HG03469 (cell line): ENCODE data around the gene DDX28.

Source experiments
- ATAC-seq: cut with Tn5 transposase; IDR thresholded peaks from one replicate; pipeline ENCODE4 v1.9.1; 2021; ENCODE audit warnings: mild to moderate bottlenecking, moderate library complexity, moderate number of reproducible peaks; ENCODE audit not compliant: unreplicated experiment

The DDX28 gene

GRCh38 chr16:68022728-68023537, at the start of gene DDX28, which contains the start of gene DUS2:
Gene DDX28, minus strand, starts transcription at chr16:68023232. Its CDS starts 30 bp downstream, at chr16:68023202.
Gene DUS2, plus strand, starts transcription at chr16:68023284. Its CDS starts 14,740 bp downstream, at chr16:68038024.
- peak; percentile 57 for ATAC-seq

DNA sequence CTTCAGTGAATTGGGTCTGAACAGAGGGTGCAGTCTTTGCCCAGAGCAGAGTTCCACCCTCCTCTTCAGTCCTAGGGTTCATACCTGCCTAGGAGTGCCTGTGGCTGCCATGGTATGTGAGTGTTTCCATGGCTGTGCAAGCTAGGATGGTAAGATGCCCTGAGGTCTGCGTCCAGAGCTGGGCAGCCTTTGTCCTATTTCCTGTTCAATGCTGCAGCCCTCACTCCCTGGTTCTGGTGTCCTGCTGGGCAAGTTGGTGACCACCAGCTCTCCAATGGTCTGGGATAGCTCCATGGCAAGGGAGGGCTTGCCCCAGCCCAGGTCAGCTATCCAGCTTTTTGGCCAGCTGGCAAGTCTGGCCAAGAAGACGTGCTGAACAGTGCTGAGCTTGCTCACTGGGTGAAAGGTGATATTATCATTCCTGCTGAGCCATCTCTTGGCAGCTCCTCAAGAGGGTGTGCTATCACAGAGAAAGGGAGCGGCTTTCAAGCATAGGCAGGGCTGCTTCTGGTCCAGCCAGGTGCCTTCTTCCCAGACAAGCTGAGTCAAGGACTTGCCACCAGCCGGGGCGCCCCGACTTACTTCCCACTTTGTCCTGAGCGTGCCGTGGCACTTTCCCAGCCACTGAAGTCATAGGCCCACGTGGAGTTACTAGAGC, 49.1 kb upstream of the DDX28 start:
- ATAC-seq = no peak

- no peak for ATAC-seq
These were observed 48.5 kb upstream of the DDX28 start for GRCh38 chr16:68071518-68071901.

- no peak for ATAC-seq
These were observed 47.9 kb upstream of the DDX28 start for GRCh38 chr16:68070806-68071517.

GRCh38 chr16:68070249-68070730, 47.3 kb upstream of the DDX28 start:
- ATAC-seq = no peak

- ATAC-seq = no peak
These were observed 46.6 kb upstream of the DDX28 start for GRCh38 chr16:68069511-68070248.

DNA sequence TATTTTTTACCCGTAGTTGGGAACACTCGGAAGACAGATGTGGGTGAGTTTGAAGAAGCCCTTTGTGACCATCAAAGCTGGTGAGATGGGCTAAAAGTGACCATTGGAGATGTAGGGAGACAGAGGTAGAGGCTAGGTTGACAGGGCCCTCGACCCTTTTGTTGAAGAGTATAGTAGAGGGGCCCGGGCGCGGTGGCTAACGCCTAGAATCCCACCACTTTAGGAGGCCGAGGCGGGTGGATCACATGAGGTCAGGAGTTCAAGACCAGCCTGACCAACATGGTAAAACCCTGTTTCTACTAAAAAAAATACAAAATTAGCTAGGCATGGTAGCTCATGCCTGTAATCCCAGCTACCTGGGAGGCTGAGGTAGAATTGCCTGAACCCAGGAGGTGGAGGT, 45.9 kb upstream of the DDX28 start:
- ATAC-seq = no peak

GRCh38 chr16:68066763-68067162, 43.7 kb upstream of the DDX28 start:
- no peak for ATAC-seq

DNA sequence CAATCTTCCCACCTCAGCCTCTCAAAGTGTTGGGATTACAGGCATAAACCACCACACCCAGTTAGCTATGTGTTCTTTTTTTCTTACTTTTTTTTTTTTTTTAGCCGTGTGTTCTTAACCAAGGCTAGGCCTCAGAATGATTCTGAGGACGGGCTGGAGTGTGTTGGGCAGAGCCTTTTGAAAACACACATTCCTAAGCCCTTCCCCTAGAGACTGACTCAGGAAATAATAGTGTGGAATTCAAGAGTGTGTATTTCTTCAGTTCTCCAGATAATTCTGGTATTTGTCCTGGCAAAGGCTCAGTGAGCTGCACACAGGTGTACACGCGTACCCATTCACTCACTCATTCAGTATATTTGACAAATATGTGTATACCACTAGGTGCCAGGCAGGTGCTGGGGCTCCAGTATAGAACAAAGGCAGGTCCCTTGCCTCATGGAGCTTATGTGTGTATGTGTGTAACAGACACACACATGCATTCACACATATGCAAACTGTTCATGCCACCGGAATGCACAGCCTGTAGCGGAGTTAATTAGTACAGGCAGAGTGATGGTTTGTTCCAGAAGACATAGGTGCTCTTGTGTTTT, 42.8 kb upstream of the DDX28 start:
- no peak for ATAC-seq

DNA sequence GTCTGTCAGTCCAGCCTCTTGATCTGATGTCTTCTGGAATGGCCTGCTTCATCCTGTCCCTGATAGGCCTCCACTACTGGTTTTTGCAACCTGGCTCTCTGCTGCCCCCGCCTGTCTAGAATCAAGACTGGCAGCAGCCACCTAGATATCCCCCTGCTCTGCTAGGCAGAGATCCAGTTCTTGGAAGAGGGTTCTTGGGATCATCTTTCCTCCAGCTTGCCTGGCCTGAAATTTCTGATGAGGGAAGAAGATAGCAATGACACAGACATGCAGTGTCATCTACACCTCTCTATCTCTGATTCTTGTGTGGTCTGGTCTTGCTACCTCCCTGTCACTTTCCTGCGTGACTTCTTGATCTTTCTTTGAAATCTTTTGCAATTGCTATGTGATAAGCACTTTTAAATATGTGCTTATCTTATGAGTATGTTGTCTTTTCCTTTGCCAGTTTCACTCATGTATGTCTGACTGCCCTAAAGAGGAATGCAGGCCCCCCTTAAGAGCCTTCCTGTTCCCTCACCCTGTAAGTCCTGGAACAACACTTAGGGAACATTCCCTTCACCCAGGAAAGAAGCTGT, 41.8 kb upstream of the DDX28 start:
- ATAC-seq = no peak

- ATAC-seq = no peak
These were observed 39.9 kb upstream of the DDX28 start for GRCh38 chr16:68062910-68063393.

- no peak for ATAC-seq
These were observed 38.4 kb upstream of the DDX28 start for GRCh38 chr16:68061396-68061795.

- no peak for ATAC-seq
These were observed 36.8 kb upstream of the DDX28 start for GRCh38 chr16:68059804-68060203.

GRCh38 chr16:68055395-68055794, 32.4 kb upstream of the DDX28 start:
- ATAC-seq = no peak

GRCh38 chr16:68049449-68049848, 26.4 kb upstream of the DDX28 start:
- no peak for ATAC-seq

DNA sequence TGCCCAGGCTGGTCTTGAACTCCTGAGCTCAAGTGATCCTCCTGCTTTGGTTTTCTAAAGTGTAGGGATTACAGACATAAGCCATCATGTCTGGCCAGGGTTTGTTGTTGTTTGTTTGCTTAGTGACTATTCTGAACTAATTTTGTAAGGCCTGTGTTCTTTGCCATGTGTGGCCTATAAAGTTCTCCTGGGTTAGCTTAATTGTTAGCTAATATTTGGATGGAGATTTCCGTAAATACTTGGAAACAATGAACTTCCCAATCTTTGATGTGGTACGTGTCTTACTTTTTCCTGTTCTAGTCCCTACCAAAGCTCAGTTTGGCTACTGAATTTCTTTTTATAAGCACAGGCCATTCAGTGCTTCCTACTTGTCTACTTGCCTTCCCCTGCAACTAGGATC, 25.0 kb upstream of the DDX28 start:
- no peak for ATAC-seq

DNA sequence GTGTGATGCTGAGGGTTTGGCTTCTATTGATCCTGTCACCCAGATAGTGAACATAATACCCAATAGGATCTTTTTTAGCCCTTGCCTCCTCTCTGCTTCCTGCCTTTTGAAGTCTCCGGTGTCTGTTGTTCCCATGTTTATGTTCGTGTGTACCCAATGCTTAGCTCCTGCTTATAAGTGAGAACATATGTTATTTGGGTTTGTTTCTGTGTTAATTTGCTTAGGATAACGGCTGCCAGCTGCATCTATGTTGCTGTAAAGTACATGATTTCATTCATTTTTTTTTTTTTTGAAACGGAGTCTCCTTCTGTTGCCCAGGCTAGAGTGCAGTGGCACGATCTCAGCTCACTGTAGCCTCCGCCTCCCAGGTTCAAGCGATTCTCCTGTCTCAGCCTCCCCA, 23.1 kb upstream of the DDX28 start:
- no peak for ATAC-seq

DNA sequence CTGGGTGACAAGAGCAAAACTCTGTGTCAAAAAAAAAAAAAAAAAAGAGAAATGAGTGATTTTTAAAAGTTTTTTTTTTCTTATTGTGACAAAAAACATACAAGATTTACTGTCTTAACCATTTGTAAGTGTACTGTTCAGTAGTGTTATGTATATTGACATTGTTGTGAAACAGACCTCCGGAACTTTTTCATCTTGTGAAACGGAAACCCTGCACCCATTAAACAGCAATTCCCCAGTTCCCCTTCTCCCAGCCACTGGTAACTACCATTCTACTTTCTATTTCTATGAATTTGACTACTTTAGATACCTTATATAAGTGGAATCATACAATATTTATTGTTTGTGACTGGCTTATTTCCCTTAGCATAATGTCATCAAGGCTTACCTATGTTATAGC, 18.8 kb upstream of the DDX28 start:
- ATAC-seq = no peak

DNA sequence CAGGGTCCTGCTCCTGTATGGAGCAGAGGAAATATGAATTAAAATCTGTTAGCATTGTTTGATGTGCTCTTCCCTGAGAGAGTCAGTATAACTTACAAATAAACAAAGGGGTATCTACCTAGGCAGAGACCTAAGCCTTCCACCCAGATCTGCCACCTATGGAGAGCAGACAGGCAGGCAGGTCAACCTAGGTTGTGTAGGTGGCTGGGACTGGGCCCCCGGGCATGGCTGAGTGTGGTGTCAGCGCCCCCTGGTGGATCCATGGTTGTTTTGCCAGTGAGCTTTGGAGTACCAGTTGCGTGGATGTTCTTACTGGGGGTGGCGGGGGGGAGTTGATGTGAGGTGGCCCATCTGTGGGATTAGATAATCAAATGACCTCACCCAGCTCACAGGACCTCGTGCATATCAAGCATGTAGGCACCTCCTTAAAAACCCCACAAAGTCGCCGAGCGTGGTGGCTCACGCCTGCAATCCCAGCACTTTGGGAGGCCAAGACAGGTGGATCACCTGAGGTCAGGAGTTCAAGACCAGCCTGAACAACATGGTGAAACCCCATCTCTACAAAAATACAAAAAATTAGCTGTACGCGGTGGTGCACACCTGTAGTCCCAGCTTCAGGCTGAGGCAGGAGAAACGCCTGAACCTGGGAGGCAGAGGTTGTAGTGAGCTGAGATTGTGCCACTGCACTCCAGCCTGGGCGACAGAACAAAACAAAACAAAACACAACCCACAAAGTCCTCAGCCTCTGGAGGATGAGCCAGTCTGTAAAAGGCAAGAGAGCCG, 17.7 kb upstream of the DDX28 start:
- ATAC-seq = no peak
